ENCODE measurements around the gene VPS8.
"Not testable (repeated sequence)": the region's sequence is repeated elsewhere in the genome, so short reads cannot be mapped to it uniquely, and the experiment has no call there.

The VPS8 gene

DNA sequence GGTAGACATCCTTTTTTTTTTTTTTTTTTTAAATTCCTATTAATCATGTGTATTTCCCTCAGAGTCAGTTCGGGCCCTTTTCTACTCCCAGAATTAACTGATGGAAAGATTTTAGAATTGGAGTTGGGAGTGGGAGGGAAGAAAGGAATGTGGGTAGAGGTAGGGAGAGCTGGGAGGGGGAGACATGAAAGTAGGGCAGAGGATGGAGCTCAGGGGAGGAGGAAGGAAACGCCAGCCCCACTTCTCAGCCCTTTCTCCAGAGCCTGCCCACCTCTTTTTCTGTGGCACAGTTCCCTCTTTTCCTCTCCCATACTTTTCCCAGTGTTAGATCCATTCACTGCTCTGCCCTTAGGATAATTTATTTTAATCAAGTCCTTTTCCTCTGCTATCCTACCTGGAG lies 129.4 kb downstream of the VPS8 start:
- no peak overlapping the region for H3K4me3 ChIP-seq (ENCODE audit: low read length)
- TF ChIP-seq, protein P1, sequence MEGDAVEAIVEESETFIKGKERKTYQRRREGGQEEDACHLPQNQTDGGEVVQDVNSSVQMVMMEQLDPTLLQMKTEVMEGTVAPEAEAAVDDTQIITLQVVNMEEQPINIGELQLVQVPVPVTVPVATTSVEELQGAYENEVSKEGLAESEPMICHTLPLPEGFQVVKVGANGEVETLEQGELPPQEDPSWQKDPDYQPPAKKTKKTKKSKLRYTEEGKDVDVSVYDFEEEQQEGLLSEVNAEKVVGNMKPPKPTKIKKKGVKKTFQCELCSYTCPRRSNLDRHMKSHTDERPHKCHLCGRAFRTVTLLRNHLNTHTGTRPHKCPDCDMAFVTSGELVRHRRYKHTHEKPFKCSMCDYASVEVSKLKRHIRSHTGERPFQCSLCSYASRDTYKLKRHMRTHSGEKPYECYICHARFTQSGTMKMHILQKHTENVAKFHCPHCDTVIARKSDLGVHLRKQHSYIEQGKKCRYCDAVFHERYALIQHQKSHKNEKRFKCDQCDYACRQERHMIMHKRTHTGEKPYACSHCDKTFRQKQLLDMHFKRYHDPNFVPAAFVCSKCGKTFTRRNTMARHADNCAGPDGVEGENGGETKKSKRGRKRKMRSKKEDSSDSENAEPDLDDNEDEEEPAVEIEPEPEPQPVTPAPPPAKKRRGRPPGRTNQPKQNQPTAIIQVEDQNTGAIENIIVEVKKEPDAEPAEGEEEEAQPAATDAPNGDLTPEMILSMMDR (conservative IDR thresholded peaks at IDR 0.05; ENCODE audit: low read depth, low read length) = no peak
- no peak for DNase-seq (ENCODE audit: low read depth)

DNA sequence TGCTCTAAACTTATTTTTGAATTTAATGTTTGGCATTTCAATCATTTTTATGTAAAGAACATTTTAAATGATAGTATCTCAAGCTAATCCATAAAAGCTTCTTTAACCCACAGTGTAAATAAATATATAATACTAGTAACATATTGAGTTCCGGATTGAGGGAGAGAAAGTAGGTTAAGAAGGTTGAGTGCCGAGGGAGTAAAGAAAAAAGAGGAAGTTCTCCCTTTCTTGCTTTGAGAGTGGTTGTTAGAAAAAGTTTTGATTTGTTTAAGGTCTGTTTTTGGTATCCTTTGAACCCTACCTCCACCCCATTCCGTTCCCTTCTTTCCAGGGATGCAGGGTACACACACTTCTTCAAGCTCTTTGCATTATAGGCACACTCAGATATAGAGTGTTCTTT lies 130.8 kb downstream of the VPS8 start:
- TF ChIP-seq, protein P1 (conservative IDR thresholded peaks at IDR 0.05; ENCODE audit: low read depth, low read length) = no peak
- no peak for DNase-seq (ENCODE audit: low read depth)
- no peak overlapping the region for H3K4me3 ChIP-seq (ENCODE audit: low read length)

DNA sequence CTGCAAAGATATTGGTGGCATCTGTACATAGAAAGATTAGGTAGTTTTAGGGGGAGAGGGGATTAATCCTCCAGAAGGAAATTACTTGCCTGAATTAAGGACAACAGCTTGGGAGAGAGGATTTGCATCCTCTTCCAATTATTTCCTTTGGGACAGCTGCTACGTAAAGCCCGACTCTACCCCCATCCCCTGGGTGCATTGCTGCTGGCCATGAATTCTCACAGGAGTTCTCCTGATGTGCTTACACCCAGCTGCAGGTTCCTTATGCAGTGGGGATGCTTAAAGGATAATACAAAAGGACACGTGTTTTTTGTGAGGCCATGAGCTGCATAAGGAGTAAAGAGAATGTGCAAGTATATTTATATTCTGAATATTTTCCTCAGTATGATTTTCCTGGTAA lies 132.3 kb downstream of the VPS8 start:
- DNase-seq (ENCODE audit: low read depth) = no peak
- no peak overlapping the region for H3K4me3 ChIP-seq (ENCODE audit: low read length)
- TF ChIP-seq, protein P1 (conservative IDR thresholded peaks at IDR 0.05; ENCODE audit: low read depth, low read length) = no peak

DNA sequence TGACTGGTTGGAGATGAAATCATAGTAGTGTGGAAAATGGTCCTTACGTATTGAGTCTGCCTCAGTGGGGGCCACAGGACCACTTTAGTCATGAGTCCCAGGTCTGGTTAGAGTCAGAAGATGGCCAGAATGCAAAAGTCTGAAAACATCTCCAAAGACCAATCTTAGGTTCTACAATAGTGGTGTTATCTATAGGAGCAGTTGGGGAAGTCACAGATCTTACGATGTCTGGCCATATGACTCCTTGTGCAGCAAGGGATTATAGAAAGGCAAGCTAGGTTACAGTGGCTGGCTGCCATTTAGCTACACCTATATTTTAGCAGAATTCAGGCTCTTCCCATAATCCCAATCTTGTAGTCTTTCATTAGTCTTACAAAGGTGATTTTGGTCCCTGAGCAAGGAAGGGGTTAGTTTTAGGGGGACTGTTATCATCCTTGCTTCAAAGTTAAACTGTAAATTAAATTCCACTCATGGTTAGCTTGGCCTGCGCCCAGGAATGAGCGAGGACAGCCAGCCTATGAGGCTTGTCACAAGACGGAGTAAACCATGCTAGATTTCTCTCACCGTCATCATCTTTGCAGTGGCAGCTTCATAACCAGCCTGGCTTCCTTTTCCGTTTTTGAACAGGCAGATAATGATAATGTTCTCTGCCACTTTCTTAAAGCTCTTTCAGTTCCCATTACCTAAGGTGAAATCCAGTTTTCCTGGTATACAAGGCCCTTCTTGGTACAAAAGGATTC lies 134.1 kb downstream of the VPS8 start:
- DNase-seq (ENCODE audit: low read depth) = no peak

DNA sequence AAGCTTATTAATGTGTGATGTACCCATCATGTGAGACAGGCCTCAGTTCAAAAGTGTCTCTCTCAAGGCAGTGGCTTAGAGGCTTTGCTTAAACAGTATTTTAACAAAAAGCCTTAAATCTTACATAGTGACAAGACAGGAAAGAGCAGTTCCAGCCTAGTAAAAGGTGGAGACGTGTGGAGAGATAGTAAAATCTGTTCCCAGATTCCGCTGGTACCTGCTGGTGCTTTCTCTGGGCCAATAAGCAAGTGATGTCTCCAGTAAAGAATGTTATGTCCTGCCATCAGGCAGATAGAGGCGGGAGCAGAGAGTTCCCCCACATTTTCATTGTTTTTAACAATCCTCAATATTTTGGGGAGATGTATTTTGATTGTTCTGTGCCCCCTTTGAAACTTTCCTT lies 135.0 kb downstream of the VPS8 start:
- TF ChIP-seq, protein P1 (conservative IDR thresholded peaks at IDR 0.05; ENCODE audit: low read depth, low read length) = no peak
- H3K4me3 ChIP-seq (ENCODE audit: low read length) = no peak overlapping the region
- no peak for DNase-seq (ENCODE audit: low read depth)

More for the DNA sequence above, 134.1 kb downstream of the VPS8 start:
- H3K4me3 ChIP-seq (ENCODE audit: low read length) = no peak overlapping the region
- TF ChIP-seq, protein P1 (conservative IDR thresholded peaks at IDR 0.05; ENCODE audit: low read depth, low read length) = no peak

DNA sequence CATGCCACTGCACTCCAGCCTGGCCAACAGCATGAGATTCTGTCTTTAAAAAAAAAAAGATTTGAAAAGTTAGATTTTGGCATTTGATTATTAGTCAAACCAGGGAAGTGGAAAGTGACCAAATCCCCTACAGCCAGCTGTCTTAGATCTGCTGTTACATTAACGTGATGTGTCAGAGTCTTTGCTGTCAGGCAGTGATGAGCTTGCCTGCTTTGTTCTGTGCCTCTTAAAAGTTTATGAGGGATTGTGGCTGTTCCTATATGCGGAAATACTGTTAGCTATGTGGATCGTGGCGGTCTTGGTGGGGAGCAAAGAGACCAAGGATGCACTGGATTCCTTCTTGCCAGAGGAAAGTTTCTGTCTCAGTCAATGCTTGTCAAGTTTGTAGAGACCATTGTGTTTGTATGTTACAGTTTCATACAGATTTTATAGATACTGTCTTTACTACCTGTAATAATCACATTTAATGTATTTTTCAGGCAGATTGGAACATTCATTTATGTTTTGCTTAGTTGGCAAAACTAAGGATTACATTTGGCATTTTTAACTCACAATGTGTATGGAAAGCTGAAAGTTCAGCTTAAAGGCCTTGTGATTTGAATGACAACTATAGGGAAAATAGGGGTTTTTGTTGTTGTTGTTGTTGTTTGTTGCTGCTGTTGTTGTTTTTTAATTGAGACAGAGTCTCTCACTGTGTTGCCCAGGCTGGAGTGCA lies 137.4 kb downstream of the VPS8 start:
- no peak for DNase-seq (ENCODE audit: low read depth)
- TF ChIP-seq, protein P1 (conservative IDR thresholded peaks at IDR 0.05; ENCODE audit: low read depth, low read length) = no peak
- H3K4me3 ChIP-seq (ENCODE audit: low read length) = no peak overlapping the region

DNA sequence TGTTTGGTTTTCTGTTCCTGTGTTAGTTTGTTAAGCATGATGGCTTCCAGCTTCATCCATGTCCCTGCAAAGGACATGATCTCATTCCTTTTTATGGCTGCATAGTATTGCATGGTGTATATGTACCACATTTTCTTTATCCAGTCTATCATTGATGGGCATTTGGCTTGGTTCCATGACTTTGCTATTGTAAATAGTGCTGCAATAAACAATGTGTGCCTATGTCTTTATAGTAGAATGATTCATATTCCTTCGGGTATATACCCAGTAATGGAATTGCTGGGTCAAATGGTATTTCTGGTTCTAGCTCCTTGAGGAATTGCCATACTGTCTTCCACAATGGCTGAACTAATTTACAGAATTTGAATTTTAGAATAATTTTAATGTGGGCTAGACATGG lies 138.8 kb downstream of the VPS8 start:
- H3K4me3 ChIP-seq (ENCODE audit: low read length); DNase-seq (ENCODE audit: low read depth): not testable (repeated sequence)

All from retinal pigment epithelial cell (primary cell).